ENCODE data around the gene CLIP1.

DNA sequence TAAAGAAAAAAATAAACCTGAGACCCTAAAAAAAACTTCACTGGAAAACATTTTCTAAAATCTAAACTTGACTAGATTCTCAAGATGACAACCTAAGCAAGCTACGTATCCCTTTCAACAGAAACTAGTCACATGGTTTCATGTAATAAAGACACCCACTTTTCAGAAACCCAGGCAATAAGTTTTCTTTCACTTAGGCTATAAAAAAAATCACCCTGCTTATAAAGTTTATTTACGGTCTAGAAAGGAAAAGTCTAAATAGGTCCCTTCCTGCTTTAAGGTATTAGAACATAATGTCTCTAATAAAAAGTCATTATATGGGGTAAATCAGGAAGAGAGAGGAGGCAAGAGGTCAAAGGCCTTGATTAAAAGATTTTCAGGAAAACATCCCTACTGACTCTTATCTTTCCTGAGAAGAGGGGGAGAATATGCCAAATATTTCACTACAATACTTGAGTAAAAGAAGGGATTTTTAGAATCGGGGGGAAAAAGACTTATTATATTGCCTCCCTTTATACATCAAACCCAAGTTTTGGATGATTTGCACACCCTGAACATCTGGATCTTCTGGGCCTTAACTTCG lies 9.5 kb downstream of the CLIP1 start:
- TF ChIP-seq GATA2 (IDR thresholded peaks at IDR 0.05; ENCODE audit: low read depth, low read length) (no peak), GATA3 (IDR thresholded peaks at IDR 0.05; ENCODE audit: low read depth, low read length) (no peak)
